Raji (cell line): ENCODE results near the gene DAAM1.
A peak's percentile ranks its signal among the peaks of the same experiment; 100 is the strongest.

Source experiments
- POLR2A ChIP-seq: IDR thresholded peaks from 2 replicates; pipeline ENCODE4 v1.6.1; 2011; ENCODE audit warnings: low read depth, low read length, control low read depth; ENCODE audit not compliant: insufficient read depth

DAAM1 gene

DNA sequence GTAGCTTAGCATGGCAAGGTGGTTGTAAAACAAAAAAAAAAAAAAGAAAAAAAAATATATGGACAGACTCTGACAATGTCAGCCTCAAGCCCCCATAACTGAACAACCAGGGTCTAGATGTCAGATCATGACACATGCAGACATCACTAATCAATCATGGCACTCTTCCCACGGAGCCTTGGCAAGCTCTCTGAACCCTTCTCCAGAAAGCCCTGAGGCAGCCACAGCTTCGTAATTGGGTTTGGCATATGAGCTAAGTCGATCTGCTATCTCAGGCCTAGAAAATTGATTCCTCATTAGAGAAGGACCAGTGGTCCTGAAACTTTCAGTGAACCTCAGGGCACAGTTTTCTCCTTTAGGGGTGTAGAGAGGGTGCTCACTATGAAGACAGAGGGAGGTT, 164.5 kb downstream of the DAAM1 start:
- no peak for TF ChIP-seq POLR2A

- no peak for TF ChIP-seq POLR2A
These were observed 166.2 kb downstream of the DAAM1 start for GRCh38 chr14:59354666-59355065.

GRCh38 chr14:59355091-59355490, 166.6 kb downstream of the DAAM1 start:
- no peak for TF ChIP-seq POLR2A

DNA sequence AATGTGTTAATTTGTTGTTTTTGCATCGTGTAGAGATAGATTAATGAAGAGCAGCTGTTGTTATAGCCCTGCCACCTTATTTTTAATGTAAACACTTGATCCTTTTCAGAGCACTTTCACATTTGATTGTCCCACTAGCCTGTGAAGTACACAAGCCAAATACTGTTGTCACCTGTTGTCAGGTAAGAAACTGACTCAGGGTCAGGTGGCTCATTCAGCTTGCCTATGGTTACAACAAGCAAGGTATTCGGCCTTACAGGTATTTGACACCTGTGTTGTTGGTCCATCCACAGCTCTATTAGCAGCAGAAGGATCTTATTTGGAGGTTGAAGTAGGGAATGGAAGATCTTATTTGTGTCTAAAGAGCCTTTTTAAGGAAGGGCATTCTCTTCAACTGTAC, 167.8 kb downstream of the DAAM1 start:
- TF ChIP-seq POLR2A = no peak

GRCh38 chr14:59356767-59357166, 168.3 kb downstream of the DAAM1 start:
- TF ChIP-seq POLR2A = peak; percentile 70

- no peak for TF ChIP-seq POLR2A
These were observed 169.6 kb downstream of the DAAM1 start for GRCh38 chr14:59358102-59358501.

DNA sequence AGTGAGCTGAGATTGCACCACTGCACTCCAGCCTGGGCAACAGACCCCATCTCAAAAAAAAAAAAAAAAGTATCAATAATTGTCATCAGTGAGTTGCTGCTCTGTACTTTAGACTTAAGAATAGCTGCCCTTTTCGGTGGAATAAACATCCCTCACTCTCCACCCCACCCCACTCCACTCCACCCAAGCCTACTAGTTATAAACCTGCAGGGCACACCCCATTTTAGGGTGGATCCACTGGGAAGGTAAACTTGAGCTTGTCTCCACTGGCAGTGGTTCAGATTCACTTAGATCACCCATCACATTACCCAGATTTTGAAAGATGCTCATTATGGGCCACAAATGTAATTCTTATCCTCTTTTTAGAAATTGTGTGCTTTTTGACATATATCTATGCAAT, 170.3 kb downstream of the DAAM1 start:
- no peak for TF ChIP-seq POLR2A

DNA sequence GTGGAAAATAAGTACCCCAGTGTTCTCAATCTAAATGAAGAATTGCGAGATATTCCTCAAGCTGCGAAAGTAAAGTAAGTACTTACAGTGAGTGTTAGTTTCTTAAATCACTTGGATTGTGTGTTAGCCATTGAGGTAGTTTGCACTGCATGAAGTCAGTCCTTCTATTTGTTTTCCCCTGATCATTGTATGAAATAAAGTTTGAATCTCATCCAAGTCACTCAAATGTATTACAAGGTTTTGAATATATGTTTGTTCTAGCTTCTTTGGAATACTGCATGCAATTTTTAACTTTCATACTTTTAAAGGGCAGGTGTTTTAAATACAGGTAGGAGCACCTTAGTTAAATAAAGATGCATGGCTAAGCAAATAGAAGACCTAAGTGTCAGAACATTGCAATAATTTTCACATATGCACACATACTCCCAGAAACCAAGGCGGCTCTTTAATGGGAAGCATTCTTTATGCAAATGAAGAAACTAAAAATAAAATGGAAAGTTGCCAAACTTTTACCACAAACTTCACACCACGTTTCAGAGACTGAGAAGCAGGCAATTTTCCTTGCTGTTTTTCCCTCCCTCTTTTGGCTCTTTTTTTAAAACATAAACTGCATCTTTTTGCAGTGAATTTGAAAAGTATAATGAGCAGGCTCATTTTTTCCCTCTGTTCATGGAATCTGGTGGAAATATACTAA, 171.1 kb downstream of the DAAM1 start:
- 0 out of 2 replicates have a peak, but pooled peaks have one; percentile 22 for TF ChIP-seq POLR2A

GRCh38 chr14:59360233-59360632, 171.8 kb downstream of the DAAM1 start:
- no peak for TF ChIP-seq POLR2A

GRCh38 chr14:59360923-59361794, 172.7 kb downstream of the DAAM1 start:
- TF ChIP-seq POLR2A = 0 out of 2 replicates have a peak, but pooled peaks have one; percentile 22

GRCh38 chr14:59362513-59362912, 174.0 kb downstream of the DAAM1 start:
- TF ChIP-seq POLR2A = no peak

GRCh38 chr14:59363531-59364226, 175.2 kb downstream of the DAAM1 start:
- TF ChIP-seq POLR2A = no peak

DNA sequence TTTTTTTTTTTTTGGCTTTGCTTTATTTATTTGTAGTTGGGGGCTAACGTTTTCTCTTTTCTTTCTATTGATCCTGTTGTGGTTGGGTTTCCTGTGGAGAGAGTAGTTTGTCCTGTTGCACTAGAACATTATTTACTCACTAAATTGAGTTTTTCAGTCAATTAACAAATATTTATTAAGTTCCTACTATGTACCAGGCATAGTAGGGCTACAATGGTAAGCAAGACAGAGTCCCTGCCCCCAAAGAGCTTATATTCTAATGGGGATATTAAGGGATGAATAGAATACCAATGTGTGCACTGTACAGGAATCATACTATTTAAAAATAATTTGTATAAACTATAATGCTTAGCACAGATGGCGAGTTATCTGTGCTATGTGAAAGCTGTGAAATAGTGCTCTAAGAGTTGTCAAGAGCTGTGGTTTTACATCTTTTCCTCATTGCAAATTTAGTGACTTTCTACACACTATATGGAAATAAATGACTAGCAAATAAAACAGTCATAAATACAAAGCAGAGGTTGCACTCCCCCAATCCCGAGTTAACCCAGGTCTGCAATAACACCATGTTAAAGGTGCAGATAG, 181.8 kb downstream of the DAAM1 start:
- no peak for TF ChIP-seq POLR2A

- no peak for TF ChIP-seq POLR2A
These were observed 183.3 kb downstream of the DAAM1 start for GRCh38 chr14:59371771-59372170.

DNA sequence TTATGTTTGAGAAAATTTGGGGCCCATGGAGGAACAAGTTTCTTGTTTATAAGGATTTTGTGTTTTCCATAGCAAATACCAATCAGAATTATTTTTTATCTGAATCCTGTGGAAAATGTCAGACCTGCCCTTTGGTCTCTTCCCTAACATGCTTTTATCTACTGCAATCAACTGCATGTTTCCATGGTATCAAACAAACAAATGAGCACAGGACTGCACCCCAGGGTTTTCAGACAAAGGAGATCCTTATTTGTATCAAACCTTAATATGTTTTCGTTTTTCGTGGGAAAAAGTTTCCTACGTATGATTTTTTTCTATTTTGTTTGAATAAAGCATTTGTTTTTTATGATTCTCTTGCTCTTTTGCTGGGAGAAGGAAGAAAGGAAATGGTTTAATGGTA, 185.6 kb downstream of the DAAM1 start:
- TF ChIP-seq POLR2A = no peak
